H1 (cell line): ENCODE results near the gene ZSCAN5A. TPM values are rescaled to one million over a fixed set of nuclear protein-coding genes. Genes with fewer than 3 reads are reported as not detected.
A peak's percentile ranks its signal among the peaks of the same experiment; 100 is the strongest.

Experiments used
- CTCF ChIA-PET: fragments of 300-600 bp; sonication (Branson Sonifier 250); formaldehyde crosslinking; loops from one replicate; lab custom pipeline; 2021; ENCODE audit not compliant: partially characterized antibody; lab: Charles Lee
- POLR2A ChIA-PET: fragments of 300-600 bp; sonication (Branson Sonifier 250); formaldehyde crosslinking; loops from one replicate; lab custom pipeline; 2021; ENCODE audit warnings: inconsistent platforms; ENCODE audit not compliant: partially characterized antibody; lab: Charles Lee
- DNase-seq, 2 experiments: peaks; one replicate each; pipeline versions ENCODE4 v3.0.0 to v3.0.0-alpha.2; 2010 to 2022; ENCODE audit warnings: low spot score in 2 of 2, low read depth in 1 of 2, mixed read lengths in 1 of 2
- FAIRE-seq: peaks from 2 replicates; lab custom pipeline; 2011; peaks lifted over from hg19 to GRCh38; lab: Jason Lieb, UNC
- H2AFZ ChIP-seq: 2 replicates; pipeline ENCODE4 v1.8.1; 2012; ENCODE audit warnings: low read length, inconsistent platforms
- H2AK5ac ChIP-seq: 2 replicates; pipeline ENCODE4 v1.6.1; 2013; ENCODE audit warnings: low read depth, low read length
- H2BK120ac ChIP-seq: replicated peaks from 2 replicates; pipeline ENCODE3; 2013; ENCODE audit warnings: low read depth, low read length, inconsistent platforms
- H2BK12ac ChIP-seq: 2 replicates; pipeline ENCODE4 v1.6.1; 2013; ENCODE audit warnings: low read depth, low read length
- H2BK15ac ChIP-seq: 2 replicates; pipeline ENCODE4 v1.6.1; 2013; ENCODE audit warnings: low read length
- H2BK20ac ChIP-seq: 2 replicates; pipeline ENCODE4 v1.6.1; 2013; ENCODE audit warnings: low read length
- H2BK5ac ChIP-seq: 2 replicates; pipeline ENCODE4 v1.6.1; 2013; ENCODE audit warnings: low read depth, low read length
- H3K14ac ChIP-seq: 2 replicates; pipeline ENCODE4 v1.6.1; 2013; ENCODE audit warnings: inconsistent platforms; ENCODE audit not compliant: insufficient read length
- H3K18ac ChIP-seq: 2 replicates; pipeline ENCODE4 v1.6.1; 2013; ENCODE audit warnings: low read length; ENCODE audit errors: extremely low read depth
- H3K23ac ChIP-seq: 2 replicates; pipeline ENCODE4 v1.6.1; 2013; ENCODE audit warnings: inconsistent platforms; ENCODE audit not compliant: insufficient read length
- H3K23me2 ChIP-seq: 2 replicates; pipeline ENCODE4 v1.6.1; 2013; ENCODE audit warnings: low read depth, low read length
- H3K27ac ChIP-seq: 2 replicates; pipeline ENCODE4 v1.6.1; 2011; ENCODE audit warnings: low read depth, low read length, inconsistent platforms
- H3K27me3 ChIP-seq, 4 experiments: replicated peaks in 1 of 4; 1 replicate in 1 of 4; 2 replicates in 3 of 4; pipeline versions ENCODE4 v1.6.1 to v1.8.1; 2011 to 2013; ENCODE audit warnings: low read length in 3 of 4, mild to moderate bottlenecking in 3 of 4, inconsistent platforms in 2 of 4, mixed read lengths in 2 of 4, moderate library complexity in 1 of 4; ENCODE audit not compliant: control insufficient read depth in 3 of 4, insufficient read depth in 3 of 4; ENCODE audit errors: extremely low read depth in 1 of 4
- H3K36me3 ChIP-seq, 4 experiments: 2 replicates each; pipeline versions ENCODE4 v1.6.1 to v1.8.1; 2011 to 2013; ENCODE audit warnings: mild to moderate bottlenecking in 4 of 4, low read length in 3 of 4, moderate library complexity in 2 of 4, control low read depth in 1 of 4, inconsistent platforms in 1 of 4; ENCODE audit not compliant: insufficient read depth in 4 of 4, control insufficient read depth in 2 of 4
- H3K4ac ChIP-seq: replicated peaks from 2 replicates; pipeline ENCODE3; 2013; ENCODE audit warnings: low read length, low read depth, mixed read lengths, inconsistent platforms; ENCODE audit not compliant: insufficient read length
- H3K4me1 ChIP-seq, 4 experiments: replicated peaks in 1 of 4; 1 replicate in 1 of 4; 2 replicates in 3 of 4; pipeline versions ENCODE4 v1.6.1 to v1.8.1; 2011 to 2013; ENCODE audit warnings: low read length in 3 of 4, inconsistent platforms in 2 of 4, mixed read lengths in 1 of 4; ENCODE audit not compliant: insufficient read depth in 4 of 4, control insufficient read depth in 3 of 4
- H3K4me2 ChIP-seq, 2 experiments: 2 replicates each; pipeline versions ENCODE4 v1.6.1 to v1.8.1; 2011 to 2013; ENCODE audit warnings: low read depth in 2 of 2, low read length in 2 of 2, control low read depth in 1 of 2, inconsistent platforms in 1 of 2, mild to moderate bottlenecking in 1 of 2; ENCODE audit not compliant: insufficient read depth in 1 of 2
- H3K4me3 ChIP-seq, 4 experiments: fragments of 200-600, 300-600 bp in 1 of 4; sonication (generic), shearing (Covaris generic), sonication (Bioruptor Twin) in 1 of 4; 2 replicates each; pipeline versions ENCODE4 v1.5.1 to v1.8.1; 2011 to 2016; ENCODE audit warnings: low read length in 4 of 4, low read depth in 3 of 4, control low read depth in 2 of 4, inconsistent platforms in 2 of 4, mild to moderate bottlenecking in 2 of 4, mixed read lengths in 1 of 4, moderate library complexity in 1 of 4; ENCODE audit not compliant: insufficient read depth in 2 of 4; ENCODE audit errors: extremely low read depth in 1 of 4
- H3K56ac ChIP-seq: replicated peaks from 2 replicates; pipeline ENCODE3; 2013; ENCODE audit warnings: low read depth, mild to moderate bottlenecking, mixed read lengths, low read length, inconsistent platforms; ENCODE audit not compliant: insufficient read length
- H3K79me1 ChIP-seq: 2 replicates; pipeline ENCODE4 v1.6.1; 2013; ENCODE audit warnings: low read depth, low read length, control low read depth
- H3K79me2 ChIP-seq, 2 experiments: 2 replicates each; pipeline versions ENCODE4 v1.6.1 to v1.8.1; 2012 to 2013; ENCODE audit warnings: low read length in 2 of 2, mild to moderate bottlenecking in 2 of 2, inconsistent platforms in 1 of 2; ENCODE audit not compliant: insufficient read depth in 2 of 2, control insufficient read depth in 1 of 2
- H3K9ac ChIP-seq, 4 experiments: replicated peaks in 1 of 4; 1 replicate in 1 of 4; 2 replicates in 3 of 4; pipeline versions ENCODE4 v1.6.1 to v1.8.1; 2011 to 2013; ENCODE audit warnings: low read depth in 3 of 4, low read length in 3 of 4, control low read depth in 2 of 4, mild to moderate bottlenecking in 2 of 4, moderate library complexity in 2 of 4, inconsistent platforms in 1 of 4; ENCODE audit errors: extremely low read depth in 1 of 4
- H3K9me3 ChIP-seq, 2 experiments: 2 replicates each; pipeline versions ENCODE4 v1.6.1 to v1.8.1; 2012 to 2013; ENCODE audit warnings: mild to moderate bottlenecking in 2 of 2, moderate library complexity in 2 of 2, control low read depth in 1 of 2, inconsistent platforms in 1 of 2, low read depth in 1 of 2, low read length in 1 of 2, mixed read lengths in 1 of 2; ENCODE audit not compliant: insufficient read depth in 2 of 2
- H4K20me1 ChIP-seq, 2 experiments: replicated peaks in 1 of 2; 2 replicates each; pipeline versions ENCODE3 to v1.8.1; 2011 to 2013; ENCODE audit warnings: inconsistent platforms in 2 of 2, low read length in 2 of 2, mild to moderate bottlenecking in 1 of 2; ENCODE audit not compliant: insufficient read depth in 2 of 2, control insufficient read depth in 1 of 2
- H4K5ac ChIP-seq: 2 replicates; pipeline ENCODE4 v1.6.1; 2013; ENCODE audit warnings: low read length, low read depth, mixed read lengths, inconsistent platforms; ENCODE audit not compliant: insufficient read length
- H4K8ac ChIP-seq: 2 replicates; pipeline ENCODE4 v1.8.0; 2013; ENCODE audit warnings: mild to moderate bottlenecking, moderate library complexity, low read length, inconsistent platforms; ENCODE audit not compliant: insufficient read depth; ENCODE audit errors: extremely low read depth
- H4K91ac ChIP-seq: replicated peaks from 2 replicates; pipeline ENCODE3; 2013; ENCODE audit warnings: low read length, mixed read lengths, inconsistent platforms; ENCODE audit not compliant: insufficient read length
- EP300 ChIP-seq, 2 experiments: IDR thresholded peaks; 1 replicate in 1 of 2; 2 replicates in 1 of 2; pipeline ENCODE4 v1.6.1; 2011 to 2012; ENCODE audit warnings: low read depth in 2 of 2, low read length in 2 of 2, mild to moderate bottlenecking in 2 of 2, borderline replicate concordance in 1 of 2, inconsistent platforms in 1 of 2, moderate library complexity in 1 of 2
- RAD21 ChIP-seq, 2 experiments: IDR thresholded peaks in 1 of 2; conservative IDR thresholded peaks in 1 of 2; 2 replicates each; pipeline ENCODE4 v1.6.1; 2011; ENCODE audit warnings: low read depth in 2 of 2, low read length in 2 of 2, improper control_type of control experiment in 1 of 2, inconsistent platforms in 1 of 2, mild to moderate bottlenecking in 1 of 2, moderate library complexity in 1 of 2
- RXRA ChIP-seq: IDR thresholded peaks from 2 replicates; pipeline ENCODE4 v1.6.1; 2011; ENCODE audit warnings: low read depth, mild to moderate bottlenecking, low read length, moderate library complexity; ENCODE audit not compliant: insufficient read depth
- SP2 ChIP-seq: IDR thresholded peaks from 2 replicates; pipeline ENCODE4 v1.6.1; 2012; ENCODE audit warnings: mild to moderate bottlenecking, low read length, inconsistent platforms
- WGBS, 2 experiments: shearing (Covaris generic) in 1 of 2; methylation state at CpG; one replicate each; pipeline versions ENCODE4 v1.1.6 to v1.1.7; 2013 to 2015; ENCODE audit warnings: low lambda C conversion rate in 2 of 2, mixed read lengths in 2 of 2, inconsistent platforms in 1 of 2, low coverage in 1 of 2, missing lambda C conversion rate in 1 of 2; ENCODE audit not compliant: insufficient replicate concordance in 2 of 2, insufficient coverage in 1 of 2, insufficient read length in 1 of 2; ENCODE audit errors: extremely low coverage in 1 of 2, missing lambda C conversion rate in 1 of 2; 5-methylcytosine and 5-hydroxymethylcytosine counted together
- polyA plus RNA-seq, 7 experiments: library from polyadenylated mRNA; depleted of rRNA in 3 of 7; stranded (reverse) in 5 of 7; unstranded in 2 of 7; fragments of >200 nt in 5 of 7; fragments of 200-250 nt in 2 of 7; gene quantifications; 1 replicate in 5 of 7; 2 replicates in 1 of 7; 4 replicates in 1 of 7; pipeline versions ENCODE4 v1.2.1 to v1.2.3, GENCODE V29; 2011 to 2013; ENCODE audit warnings: missing spikeins in 2 of 7, mixed read lengths in 2 of 7
- total RNA-seq: library from RNA; stranded (reverse); fragmentation: NEBNext Ultra II Directional; extraction: Animal tissue kit (Norgen Biotek cat#: 25700); gene quantifications from 2 replicates; pipeline ENCODE4 v1.2.1, GENCODE V29; 2021
- TF ChIP-seq, protein P1 (sequence below), 3 experiments: IDR thresholded peaks; 1 replicate in 2 of 3; 2 replicates in 1 of 3; pipeline versions ENCODE4 v1.5.1 to v1.6.1; 2011; ENCODE audit warnings: low read length in 3 of 3, mild to moderate bottlenecking in 3 of 3, inconsistent platforms in 2 of 3, low read depth in 1 of 3, moderate library complexity in 1 of 3; ENCODE audit not compliant: insufficient read depth in 1 of 3; ENCODE audit errors: control extremely low read depth in 1 of 3

Gene ZSCAN5A
- total and polyA plus RNA-seq, 2 of the 8 experiments (the other 6 are each of a cell fraction or from before 2014, with no cell fraction given) = 8.6 to 11.0 TPM

GRCh38 chr19:56222901-56223300, 91.7 kb downstream of the ZSCAN5A start:
- Histone ChIP-seq H2AK5ac (no peak overlapping the region), H3K36me3 (no peaks in the 10 kb centered on the region), H4K5ac (no peak overlapping the region), H3K9ac (no peak overlapping the region), H2BK120ac (no peak overlapping the region), H3K79me1 (no peaks in the 10 kb centered on the region), H4K8ac (no peak overlapping the region), H3K56ac (no peak overlapping the region), H3K23ac (no peak overlapping the region), H3K23me2 (0 out of 2 replicates have a peak, but pooled peaks cover 2% of the 10 kb centered on the region), H3K4me1 (no peaks in the 10 kb centered on the region), H3K27ac (no peak overlapping the region), H3K4me2 (no peak overlapping the region), H4K20me1 (peaks cover 0 to 2% of the 10 kb centered on the region in 2 experiments), H4K91ac (no peak overlapping the region), H2BK12ac (no peak overlapping the region), H2AFZ (no peak overlapping the region), H3K18ac (no peak overlapping the region), H2BK20ac (no peak overlapping the region), H3K79me2 (no peaks in the 10 kb centered on the region)
- no peak for FAIRE-seq
- POLR2A ChIA-PET = no interaction called here
- CTCF ChIA-PET = interaction anchor here (0.9 to 4.9 kb wide), 23 partner anchors 10 to 156 kb away, joined by 3 to 31 read pairs (median 4); partner anchors contain the start of gene GALP
- DNase-seq = no peak
- TF ChIP-seq SP2 = no peak
- no peak for TF ChIP-seq RXRA
- TF ChIP-seq, protein P1, sequence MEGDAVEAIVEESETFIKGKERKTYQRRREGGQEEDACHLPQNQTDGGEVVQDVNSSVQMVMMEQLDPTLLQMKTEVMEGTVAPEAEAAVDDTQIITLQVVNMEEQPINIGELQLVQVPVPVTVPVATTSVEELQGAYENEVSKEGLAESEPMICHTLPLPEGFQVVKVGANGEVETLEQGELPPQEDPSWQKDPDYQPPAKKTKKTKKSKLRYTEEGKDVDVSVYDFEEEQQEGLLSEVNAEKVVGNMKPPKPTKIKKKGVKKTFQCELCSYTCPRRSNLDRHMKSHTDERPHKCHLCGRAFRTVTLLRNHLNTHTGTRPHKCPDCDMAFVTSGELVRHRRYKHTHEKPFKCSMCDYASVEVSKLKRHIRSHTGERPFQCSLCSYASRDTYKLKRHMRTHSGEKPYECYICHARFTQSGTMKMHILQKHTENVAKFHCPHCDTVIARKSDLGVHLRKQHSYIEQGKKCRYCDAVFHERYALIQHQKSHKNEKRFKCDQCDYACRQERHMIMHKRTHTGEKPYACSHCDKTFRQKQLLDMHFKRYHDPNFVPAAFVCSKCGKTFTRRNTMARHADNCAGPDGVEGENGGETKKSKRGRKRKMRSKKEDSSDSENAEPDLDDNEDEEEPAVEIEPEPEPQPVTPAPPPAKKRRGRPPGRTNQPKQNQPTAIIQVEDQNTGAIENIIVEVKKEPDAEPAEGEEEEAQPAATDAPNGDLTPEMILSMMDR (IDR thresholded peaks at IDR 0.05; ENCODE audit: control extremely low read depth in 1 of 3, insufficient read depth in 1 of 3, low read depth in 1 of 3, low read length in 3 of 3) = peak; percentile 50 to 66 (median 64)
- TF ChIP-seq RAD21 (IDR thresholded peaks at IDR 0.05 in 1 of 2, conservative IDR thresholded peaks at IDR 0.05 in 1 of 2; ENCODE audit: low read depth in 2 of 2, low read length in 2 of 2) = peak; percentile 33 to 43; a peak in 3 of 4 replicates
- no peak for TF ChIP-seq EP300 (IDR thresholded peaks at IDR 0.05; ENCODE audit: borderline replicate concordance in 1 of 2, low read depth in 2 of 2, low read length in 2 of 2)
- TF ChIP-seq, all 59 proteins: peak for 2
- H2BK5ac ChIP-seq = no peak overlapping the region
- no peak overlapping the region for H2BK15ac ChIP-seq
- no peak overlapping the region for H3K14ac ChIP-seq
- no peak overlapping the region for H3K4ac ChIP-seq
- H3K27me3 ChIP-seq = no peaks in the 10 kb centered on the region; a peak in 1 of 7 replicates
- no peaks in the 10 kb centered on the region for H3K9me3 ChIP-seq
- H3K4me3 ChIP-seq = no peak overlapping the region
- 80% methylated on average over 6 of the region's 6 CpGs; no CpG with 5 or more reads in 1 of the 2 experiments for WGBS, 2 experiments
